Measurements from ENCODE around the gene TUBGCP3.

DNA sequence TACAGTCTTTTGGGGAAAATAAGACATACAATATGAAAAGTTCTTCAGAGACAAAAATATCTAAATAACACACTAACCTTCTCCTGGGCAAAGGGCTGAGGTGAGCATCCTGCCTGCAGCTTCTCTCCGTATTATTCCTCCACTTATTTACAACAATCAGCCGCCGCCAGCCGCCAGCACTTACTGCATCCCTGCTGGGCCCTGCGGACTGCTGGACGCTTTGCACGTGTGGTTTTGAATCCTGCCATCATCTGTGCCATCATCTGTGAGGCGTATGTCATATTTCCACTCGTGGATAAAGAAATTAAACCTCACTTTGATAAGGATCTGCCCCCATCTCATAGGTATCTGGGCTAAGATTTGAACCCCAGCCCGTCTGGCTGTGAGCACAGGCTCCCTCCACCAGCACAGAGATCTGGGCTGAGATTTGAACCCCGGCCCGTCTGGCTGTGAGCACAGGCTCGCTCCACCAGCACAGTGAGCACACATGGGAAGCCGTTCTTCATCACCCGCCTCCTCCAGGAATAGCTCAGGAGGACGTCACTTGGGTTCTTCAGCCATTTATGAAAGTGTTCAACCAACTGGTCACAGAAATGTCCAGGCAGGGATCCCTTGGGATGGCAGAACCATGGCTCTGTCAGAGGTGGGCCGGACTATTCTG, 35.2 kb upstream of the TUBGCP3 start:
- TF ChIP-seq POLR2A (IDR thresholded peaks at IDR 0.05) = no peak
- TF ChIP-seq, protein P1, sequence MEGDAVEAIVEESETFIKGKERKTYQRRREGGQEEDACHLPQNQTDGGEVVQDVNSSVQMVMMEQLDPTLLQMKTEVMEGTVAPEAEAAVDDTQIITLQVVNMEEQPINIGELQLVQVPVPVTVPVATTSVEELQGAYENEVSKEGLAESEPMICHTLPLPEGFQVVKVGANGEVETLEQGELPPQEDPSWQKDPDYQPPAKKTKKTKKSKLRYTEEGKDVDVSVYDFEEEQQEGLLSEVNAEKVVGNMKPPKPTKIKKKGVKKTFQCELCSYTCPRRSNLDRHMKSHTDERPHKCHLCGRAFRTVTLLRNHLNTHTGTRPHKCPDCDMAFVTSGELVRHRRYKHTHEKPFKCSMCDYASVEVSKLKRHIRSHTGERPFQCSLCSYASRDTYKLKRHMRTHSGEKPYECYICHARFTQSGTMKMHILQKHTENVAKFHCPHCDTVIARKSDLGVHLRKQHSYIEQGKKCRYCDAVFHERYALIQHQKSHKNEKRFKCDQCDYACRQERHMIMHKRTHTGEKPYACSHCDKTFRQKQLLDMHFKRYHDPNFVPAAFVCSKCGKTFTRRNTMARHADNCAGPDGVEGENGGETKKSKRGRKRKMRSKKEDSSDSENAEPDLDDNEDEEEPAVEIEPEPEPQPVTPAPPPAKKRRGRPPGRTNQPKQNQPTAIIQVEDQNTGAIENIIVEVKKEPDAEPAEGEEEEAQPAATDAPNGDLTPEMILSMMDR (IDR thresholded peaks at IDR 0.05) = no peak
